ENCODE data around the gene DAZAP1.

DNA sequence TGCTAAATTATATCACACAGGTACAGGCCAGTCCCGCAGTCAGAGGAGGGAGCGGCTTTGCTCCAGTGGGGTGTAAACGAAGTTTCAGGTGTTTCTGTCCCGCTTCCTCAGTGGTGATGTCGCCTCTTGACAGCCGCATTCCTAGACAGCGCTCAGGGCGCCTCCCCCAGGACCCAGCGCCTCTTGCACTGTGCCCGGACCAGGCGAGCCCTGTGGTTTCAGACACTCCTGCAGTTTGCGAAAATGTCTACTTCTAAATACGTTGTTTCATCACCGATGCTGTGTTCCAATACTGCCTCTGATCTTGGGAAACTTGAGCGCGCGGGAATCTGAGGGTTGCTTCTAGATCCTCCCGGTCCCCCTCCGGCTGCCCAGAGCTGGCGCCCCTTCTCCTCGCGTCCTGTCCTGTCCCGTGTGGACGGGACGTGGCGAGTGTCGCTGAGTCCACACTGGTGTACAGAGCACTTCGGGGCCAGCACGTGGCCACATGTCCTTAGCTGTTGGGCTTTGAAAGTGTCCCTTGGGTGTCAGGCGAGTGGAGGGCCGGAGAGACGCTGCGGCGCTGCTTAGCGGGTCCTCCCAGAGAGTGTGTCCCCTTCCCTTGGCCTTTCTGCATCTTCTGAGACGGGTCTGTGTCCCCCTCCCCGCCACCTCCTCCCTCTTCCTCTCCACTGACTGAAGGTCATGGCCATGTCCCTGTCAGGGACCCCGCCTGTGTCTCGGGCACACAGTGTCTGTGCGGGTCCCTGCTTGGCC is 16.2 kb downstream of the DAZAP1 start:
- TF ChIP-seq RAD21 (IDR thresholded peaks at IDR 0.05), result no peak
- TF ChIP-seq, protein P1, sequence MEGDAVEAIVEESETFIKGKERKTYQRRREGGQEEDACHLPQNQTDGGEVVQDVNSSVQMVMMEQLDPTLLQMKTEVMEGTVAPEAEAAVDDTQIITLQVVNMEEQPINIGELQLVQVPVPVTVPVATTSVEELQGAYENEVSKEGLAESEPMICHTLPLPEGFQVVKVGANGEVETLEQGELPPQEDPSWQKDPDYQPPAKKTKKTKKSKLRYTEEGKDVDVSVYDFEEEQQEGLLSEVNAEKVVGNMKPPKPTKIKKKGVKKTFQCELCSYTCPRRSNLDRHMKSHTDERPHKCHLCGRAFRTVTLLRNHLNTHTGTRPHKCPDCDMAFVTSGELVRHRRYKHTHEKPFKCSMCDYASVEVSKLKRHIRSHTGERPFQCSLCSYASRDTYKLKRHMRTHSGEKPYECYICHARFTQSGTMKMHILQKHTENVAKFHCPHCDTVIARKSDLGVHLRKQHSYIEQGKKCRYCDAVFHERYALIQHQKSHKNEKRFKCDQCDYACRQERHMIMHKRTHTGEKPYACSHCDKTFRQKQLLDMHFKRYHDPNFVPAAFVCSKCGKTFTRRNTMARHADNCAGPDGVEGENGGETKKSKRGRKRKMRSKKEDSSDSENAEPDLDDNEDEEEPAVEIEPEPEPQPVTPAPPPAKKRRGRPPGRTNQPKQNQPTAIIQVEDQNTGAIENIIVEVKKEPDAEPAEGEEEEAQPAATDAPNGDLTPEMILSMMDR (IDR thresholded peaks at IDR 0.05; ENCODE audit: low read depth, low read length, missing input control), result no peak
- TF ChIP-seq, protein P2, sequence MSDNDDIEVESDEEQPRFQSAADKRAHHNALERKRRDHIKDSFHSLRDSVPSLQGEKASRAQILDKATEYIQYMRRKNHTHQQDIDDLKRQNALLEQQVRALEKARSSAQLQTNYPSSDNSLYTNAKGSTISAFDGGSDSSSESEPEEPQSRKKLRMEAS (IDR thresholded peaks at IDR 0.05), result no peak
- TF ChIP-seq, protein P3, sequence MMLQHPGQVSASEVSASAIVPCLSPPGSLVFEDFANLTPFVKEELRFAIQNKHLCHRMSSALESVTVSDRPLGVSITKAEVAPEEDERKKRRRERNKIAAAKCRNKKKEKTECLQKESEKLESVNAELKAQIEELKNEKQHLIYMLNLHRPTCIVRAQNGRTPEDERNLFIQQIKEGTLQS (IDR thresholded peaks at IDR 0.05), result no peak
- TF ChIP-seq YY1 (IDR thresholded peaks at IDR 0.05), result no peak
- TF ChIP-seq, protein P4, sequence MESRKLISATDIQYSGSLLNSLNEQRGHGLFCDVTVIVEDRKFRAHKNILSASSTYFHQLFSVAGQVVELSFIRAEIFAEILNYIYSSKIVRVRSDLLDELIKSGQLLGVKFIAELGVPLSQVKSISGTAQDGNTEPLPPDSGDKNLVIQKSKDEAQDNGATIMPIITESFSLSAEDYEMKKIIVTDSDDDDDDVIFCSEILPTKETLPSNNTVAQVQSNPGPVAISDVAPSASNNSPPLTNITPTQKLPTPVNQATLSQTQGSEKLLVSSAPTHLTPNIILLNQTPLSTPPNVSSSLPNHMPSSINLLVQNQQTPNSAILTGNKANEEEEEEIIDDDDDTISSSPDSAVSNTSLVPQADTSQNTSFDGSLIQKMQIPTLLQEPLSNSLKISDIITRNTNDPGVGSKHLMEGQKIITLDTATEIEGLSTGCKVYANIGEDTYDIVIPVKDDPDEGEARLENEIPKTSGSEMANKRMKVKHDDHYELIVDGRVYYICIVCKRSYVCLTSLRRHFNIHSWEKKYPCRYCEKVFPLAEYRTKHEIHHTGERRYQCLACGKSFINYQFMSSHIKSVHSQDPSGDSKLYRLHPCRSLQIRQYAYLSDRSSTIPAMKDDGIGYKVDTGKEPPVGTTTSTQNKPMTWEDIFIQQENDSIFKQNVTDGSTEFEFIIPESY (IDR thresholded peaks at IDR 0.05), result no peak
